Globus pallidus (tissue), 1 donor: ENCODE data around the gene NUBP2.

Experiments
- DNase-seq: peaks from one replicate; pipeline ENCODE4 v3.0.0-alpha.2; 2015; ENCODE audit warnings: low spot score

Gene NUBP2

DNA sequence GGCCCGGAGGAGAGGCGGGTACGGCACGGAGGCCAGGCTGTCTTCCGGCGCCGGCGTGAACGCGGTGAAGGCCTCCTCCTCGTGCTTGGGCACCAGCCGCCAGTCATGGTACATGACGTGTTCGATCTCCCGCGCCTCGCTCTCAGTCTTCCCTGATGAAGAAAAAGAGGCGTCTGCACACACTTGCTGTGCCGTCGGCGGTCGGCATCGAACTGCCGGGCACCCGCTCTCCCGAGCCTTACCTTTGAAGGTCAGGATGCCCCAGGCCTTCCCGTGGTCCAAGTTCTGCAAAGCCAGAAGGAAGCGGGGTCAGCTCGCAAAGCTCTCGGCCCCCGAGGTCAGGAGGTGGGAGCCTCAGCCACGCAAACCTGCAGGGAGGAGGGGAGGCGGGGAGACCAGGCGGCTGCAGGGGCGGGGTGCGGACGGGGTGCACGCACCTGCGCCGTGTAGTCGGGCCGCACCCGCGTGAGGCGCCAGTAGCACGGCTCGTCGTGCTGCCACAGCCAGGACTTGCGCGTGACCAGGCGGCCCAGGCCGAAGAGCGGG is 10.3 kb upstream of the NUBP2 start, which contains the start of gene EME2:
Gene EME2 (plus strand): TSS at position 449 of the 546 bp plus-strand sequence. CDS start 418 bp downstream, outside the sequence.
- no peak for DNase-seq

GRCh38 chr16:1772908-1773702 is 9.7 kb upstream of the NUBP2 start, which contains the start of gene MRPS34:
Gene MRPS34 (minus strand): TSS chr16:1773134. CDS start chr16:1773119, 15 bp downstream.
- DNase-seq = peak; percentile 74

GRCh38 chr16:1773703-1774447 is 8.9 kb upstream of the NUBP2 start:
- DNase-seq = no peak

GRCh38 chr16:1774448-1774780 is 8.3 kb upstream of the NUBP2 start:
- DNase-seq = no peak

GRCh38 chr16:1775006-1775845 is 7.5 kb upstream of the NUBP2 start:
- DNase-seq = no peak

DNA sequence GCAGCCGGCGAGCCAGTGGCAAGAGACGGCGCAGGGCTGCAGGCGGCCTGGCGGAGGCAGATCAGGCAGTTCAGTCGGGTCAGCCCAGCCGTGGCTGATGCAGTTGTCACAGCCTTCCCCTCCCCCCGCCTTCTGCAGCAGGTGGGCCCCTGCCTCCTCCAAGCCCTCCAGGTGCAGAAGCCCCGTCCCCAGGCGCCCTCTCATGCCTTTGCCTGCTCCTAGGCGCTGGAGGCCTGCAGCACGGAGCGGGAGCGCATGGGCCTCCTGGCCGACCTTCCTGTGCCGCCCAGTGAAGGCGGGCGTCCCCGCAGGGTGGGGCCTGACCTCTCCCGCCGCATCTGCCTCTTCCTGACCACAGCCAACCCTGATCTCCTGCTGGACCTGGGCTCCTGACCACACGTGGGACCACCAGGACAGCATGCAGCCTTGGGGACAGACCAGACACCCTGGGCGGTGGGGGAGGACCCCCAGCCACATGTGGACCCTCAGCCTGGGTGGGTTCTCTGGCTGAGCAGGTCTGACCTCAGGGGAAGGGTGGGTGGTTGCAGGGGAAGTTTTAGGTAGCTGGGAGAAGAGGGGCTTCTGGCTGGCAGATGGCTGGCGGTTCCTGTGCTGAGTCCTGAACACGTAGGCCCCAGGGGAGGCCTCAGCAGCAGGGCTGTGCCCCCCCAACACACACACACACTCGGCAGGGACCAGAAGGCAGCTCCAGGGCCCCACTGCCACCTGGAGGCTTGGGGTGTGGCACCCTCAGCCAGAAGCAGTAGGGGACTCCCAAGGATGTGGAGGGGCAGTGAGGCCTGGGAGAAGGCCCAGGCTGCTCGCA is 6.7 kb upstream of the NUBP2 start:
- no peak for DNase-seq

DNA sequence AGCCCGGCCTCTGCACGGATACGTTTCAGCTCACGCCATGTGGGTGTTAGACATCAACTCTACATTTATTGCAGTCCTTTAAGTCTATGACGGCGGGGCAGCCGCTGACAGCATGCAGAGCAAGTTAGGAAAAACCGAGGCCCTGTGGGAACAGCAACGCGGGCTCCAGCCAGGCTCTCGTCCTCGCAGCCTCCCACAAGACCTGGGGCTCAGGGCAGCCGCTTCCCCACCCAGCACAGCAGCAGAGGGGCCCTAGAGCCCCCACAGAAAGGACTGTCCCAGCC is 6.1 kb upstream of the NUBP2 start:
- no peak for DNase-seq

GRCh38 chr16:1776991-1777374 is 5.8 kb upstream of the NUBP2 start:
- no peak for DNase-seq

DNA sequence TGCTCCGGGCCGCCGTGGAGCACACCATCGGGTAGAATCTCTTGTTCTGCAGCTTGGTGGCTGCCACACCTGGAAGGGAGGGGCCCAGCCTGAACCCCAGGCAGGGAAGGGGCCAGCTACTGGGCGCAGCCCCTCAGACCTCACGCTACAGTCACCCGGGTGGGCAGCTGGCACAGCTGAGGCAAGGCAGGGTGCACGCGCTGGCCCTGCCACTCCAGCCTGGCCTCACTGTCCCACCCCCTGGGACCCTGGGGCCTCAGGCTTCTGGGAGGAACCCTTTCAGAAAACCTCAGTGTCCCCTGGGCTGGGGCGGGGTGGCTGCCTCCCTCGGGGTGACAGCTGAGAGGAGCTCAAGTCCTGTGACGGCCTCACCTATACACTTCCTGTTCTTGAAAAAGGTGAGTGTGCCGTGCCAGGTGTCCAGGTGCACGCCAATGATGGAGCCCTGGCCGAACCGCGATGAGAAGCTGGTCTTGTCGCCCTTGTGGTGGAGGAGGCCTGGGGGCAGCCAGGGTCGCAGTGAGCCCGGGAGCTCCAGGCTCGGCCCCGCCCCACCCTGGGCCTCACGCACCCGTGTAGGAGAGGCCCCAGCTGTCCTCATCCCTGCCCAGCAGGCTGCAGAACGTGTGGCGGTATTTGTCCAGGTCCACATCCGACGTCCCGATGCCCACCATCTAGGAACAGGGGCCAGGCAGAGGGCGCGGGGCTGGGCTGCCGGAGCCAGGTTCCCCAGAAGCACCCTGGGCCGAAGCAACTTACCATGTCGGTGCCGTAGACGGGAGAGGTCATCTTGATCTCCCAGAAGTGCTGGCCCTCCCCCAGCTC is 5.2 kb upstream of the NUBP2 start:
- DNase-seq = no peak

- DNase-seq = no peak
Measured at GRCh38 chr16:1778200-1779179, 4.3 kb upstream of the NUBP2 start.

- DNase-seq = no peak
Measured at GRCh38 chr16:1779234-1779701, 3.5 kb upstream of the NUBP2 start.

DNA sequence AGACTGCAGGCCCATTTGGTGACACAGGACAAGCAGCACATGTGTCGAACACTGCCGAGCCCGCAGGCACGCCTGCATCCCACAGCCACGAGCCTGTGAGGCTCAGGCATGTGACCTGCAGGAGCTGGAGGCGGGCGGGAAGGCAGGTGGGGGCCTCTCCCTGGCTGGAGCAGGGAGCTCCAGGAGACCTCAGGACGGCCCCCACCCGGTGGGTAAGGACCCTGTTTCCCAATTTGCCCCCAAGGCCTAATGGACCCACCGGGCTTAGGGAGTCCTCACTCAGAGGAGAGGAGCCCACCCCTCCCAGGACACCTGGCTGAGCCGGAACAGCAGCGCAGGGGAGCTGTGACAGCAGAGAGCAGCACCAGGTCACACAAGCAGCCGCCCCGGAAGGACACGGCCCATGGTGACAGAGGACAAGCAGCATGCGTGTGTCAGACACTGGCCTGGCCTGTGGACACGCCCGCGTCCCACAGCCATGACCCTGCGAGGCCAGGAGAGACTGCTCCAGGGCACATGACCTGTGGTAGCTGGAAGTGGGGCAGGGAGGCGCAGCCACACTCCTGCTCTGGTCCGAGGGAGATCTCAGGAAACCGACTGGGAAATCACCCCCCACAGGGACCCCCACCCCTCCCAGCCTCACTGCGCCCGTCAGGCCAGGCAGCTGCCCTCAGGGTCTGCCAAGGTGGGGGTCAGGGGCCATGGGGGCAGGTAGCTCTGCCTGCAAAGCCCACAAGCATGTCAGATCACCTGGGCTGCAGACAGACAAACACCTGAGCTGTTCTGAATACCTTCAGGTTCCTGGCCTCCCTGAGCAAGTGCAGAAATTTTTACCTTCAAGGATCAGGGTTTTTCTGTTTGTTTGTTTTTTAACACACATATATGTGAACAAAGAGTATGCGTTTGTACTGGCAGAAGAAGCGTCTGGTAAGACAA is 2.8 kb upstream of the NUBP2 start:
- DNase-seq = no peak

DNA sequence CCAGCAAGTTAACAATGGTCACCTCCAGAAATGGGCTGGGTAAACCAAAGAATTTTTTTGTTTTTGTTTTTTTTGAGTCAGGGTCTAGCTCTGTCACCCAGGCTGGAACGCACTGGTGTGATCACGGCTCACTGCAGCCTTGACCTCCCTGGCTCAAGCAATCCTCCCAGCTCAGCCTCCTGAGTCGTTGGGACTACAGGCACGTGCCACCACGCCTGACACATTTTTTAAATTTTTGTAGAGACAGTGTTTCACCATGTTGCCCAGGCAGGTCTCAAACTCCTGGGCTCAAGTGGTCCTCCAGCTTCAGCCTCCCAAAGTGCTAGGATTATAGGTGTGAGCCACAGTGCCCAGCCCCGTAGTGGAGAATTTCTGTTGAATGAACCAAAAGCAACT is 2.1 kb upstream of the NUBP2 start:
- DNase-seq = no peak

- no peak for DNase-seq
Measured at GRCh38 chr16:1781254-1781653, 1.5 kb upstream of the NUBP2 start.

DNA sequence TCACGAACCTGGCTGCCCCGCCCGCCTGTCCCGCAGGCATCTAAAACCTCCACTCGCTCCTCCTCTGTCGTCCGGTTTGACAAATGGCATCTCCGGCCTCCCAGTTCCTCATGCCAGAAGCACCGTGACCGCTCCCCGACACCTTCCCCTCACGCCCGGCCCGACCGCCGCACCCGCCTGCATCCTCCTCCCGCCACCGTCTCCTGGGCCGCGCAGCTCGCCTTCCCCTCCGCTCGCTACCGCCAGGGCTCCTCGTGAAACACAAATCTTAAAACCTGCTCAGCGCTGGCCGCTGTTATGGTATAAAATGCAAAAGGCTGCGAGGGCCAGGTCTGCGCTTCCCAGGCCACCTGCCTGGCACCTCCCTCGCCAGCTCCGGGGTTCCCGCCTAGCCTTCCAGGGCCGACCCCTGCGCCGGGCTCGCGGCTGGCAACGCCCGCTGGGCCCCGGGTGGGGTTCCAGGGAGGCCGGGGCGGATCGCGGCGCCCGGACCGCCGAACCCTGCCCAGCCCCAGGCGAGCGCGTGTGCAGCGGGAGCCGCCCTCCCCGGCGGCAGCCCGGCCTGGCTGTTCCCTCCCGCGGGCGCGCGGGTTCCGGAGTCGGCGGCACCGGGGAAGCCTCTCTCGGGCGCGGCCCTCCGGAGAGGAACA is 877 bp upstream of the NUBP2 start:
- no peak for DNase-seq

GRCh38 chr16:1784977-1785845 is 2.5 kb downstream of the NUBP2 start:
- no peak for DNase-seq

DNA sequence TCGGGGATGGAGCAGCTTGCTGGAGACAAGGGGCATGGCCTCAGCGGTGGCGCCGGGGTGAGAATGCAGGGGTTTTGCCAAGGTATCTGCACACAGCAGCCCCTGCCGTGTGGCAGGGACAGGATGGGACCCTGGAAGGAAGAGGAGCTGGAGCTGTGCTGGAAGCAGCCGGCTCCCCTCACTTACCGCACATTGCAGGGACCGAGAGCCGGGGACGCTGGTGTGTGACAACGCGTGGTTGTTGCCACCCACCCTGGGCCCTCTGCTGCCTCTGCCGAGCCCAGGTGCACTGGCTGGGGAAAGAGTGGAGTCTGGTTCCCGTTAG is 3.0 kb downstream of the NUBP2 start:
- DNase-seq = no peak
